DOHH2 (cell line): ENCODE measurements around the gene SMARCC1.

ENCODE experiments used
- CTCF ChIP-seq: fragments of 200-600 bp; sonication (generic); IDR thresholded peaks from one replicate; pipeline ENCODE4 v1.5.1; 2014; ENCODE audit warnings: antibody characterized with exemption, mild to moderate bottlenecking, low read depth, low read length; ENCODE audit not compliant: poor library complexity, severe bottlenecking
- EZH2phosphoT487 ChIP-seq: fragments of 200-600 bp; sonication (generic); IDR thresholded peaks from 2 replicates; pipeline ENCODE4 v1.6.1; 2017; ENCODE audit warnings: borderline replicate concordance, mild to moderate bottlenecking, antibody characterized with exemption, low read length, moderate library complexity, mixed read lengths

GRCh38 chr3:47685037-47685436 lies 96.7 kb downstream of the SMARCC1 start:
- TF ChIP-seq CTCF (no peak), EZH2phosphoT487 (no peak)
